NCI-H2171 treated with DMSO at 0.1 percent for 48 hours (cell line): ENCODE measurements around the gene RHAG.
"Not testable (repeated sequence)": the region's sequence is repeated elsewhere in the genome, so short reads cannot be mapped to it uniquely, and the experiment has no call there.

ENCODE experiments used
- DNase-seq: peaks from one replicate; lab custom pipeline; 2025; lab: John Stamatoyannopoulos, UW

Gene RHAG

GRCh38 chr6:49636713-49637349 lies at the start of gene RHAG:
RHAG (minus strand) TSS chr6:49636839; CDS start chr6:49636812, 27 bp downstream.
- DNase-seq: no peak

- no peak for DNase-seq
Observed at GRCh38 chr6:49676671-49677281, 40.1 kb upstream of the RHAG start.

DNA sequence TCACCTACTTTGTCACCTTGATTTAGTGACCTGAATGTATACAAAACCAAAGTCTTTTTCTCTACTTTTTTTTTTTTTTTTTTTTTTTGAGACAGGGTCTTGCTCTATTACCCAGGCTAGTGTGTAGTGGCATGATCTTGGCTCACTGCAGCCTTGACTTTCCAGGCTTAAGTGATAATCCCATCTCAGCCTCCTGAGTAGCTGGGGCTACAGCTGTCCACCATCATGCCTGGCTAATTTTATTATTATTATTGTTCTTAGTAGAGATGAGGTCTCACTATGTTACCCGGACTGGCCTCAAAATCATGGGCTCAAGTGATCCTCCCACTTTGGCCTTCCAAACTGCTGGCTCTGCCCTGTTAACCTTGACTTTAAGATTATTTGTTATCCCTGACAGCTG lies 39.2 kb upstream of the RHAG start:
- no peak for DNase-seq

GRCh38 chr6:49668083-49668511 lies 31.5 kb upstream of the RHAG start:
- DNase-seq: no peak

DNA sequence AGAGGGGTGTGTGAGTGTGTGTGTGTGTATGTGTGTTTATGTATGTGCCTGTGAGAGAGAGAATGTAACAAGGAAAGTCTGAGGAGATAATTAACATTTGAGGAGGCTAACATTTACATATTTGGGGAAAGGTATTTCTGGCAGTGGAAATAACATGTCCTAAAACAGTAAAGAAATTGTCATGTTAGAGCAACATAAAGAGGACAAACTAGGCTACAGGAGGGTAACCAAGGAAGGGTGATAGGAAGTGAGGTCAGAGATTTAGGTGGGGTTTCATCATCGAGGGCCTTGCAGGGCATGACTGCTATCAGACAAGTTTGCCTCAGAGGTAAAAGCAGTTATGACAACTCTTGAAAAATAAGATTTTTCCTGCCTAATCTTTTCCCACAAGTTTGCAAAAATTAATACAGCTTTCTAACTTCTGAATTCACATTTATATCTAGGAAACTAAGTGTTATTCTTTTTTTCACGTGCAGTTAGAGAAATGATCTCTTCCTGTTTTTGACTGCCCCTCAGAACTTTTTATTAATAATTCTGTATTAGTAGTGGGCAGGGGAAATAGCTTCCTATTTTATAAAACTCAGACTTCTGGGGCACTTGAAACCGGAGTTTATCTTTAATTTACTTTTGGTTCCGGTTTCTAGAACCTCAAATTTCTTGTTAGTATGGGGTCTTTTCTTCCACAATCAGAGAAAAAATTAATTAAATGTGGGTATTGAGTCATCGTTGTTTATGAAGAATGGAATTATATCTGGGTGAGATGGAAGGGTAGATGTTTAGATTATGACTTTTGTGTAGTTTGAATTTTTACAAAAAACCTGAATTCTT lies 30.5 kb upstream of the RHAG start:
- no peak for DNase-seq

- DNase-seq: no peak
Observed at GRCh38 chr6:49666480-49666879, 29.8 kb upstream of the RHAG start.

DNA sequence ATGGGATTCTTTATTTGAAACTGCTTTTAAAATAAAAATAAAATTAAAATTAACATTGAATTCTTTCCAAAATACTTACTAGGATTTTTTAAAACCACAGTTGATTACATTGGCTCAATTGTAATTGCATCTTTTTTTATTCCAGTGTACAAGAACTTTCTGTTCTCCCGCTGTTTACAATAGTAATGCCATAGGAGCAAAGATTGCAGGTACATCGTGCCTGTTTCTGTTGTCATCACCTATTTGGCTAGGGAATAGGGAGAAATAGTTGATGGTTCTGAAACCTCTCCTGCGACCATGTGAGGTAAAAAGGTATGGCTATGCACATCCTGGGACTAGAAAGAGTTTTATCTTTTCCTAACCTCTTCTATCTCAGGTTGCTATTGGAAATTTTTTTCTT lies 28.2 kb upstream of the RHAG start:
- no peak for DNase-seq

GRCh38 chr6:49664054-49664453 lies 27.4 kb upstream of the RHAG start:
- DNase-seq: not testable (repeated sequence)

DNA sequence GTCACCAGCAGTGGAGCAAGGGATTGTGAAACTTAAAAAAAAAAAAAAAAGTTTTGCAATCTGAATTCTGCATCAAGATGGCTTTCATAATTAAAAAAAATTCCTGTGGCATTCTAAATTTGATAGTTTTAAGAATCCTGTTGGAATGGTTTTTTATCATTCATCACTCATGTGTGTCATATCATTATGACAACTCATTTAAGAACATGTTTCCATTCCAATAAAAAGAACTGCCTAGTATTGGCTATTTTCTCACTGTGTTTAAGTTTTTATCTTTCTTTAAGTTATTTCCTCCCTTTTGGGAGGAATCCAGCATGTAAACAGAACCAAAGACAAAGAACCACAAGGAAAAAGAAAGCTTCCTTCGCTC lies 26.2 kb upstream of the RHAG start:
- no peak for DNase-seq

- DNase-seq: no peak
Observed at GRCh38 chr6:49662231-49662891, 25.7 kb upstream of the RHAG start.

- no peak for DNase-seq
Observed at GRCh38 chr6:49653942-49654341, 17.3 kb upstream of the RHAG start.

DNA sequence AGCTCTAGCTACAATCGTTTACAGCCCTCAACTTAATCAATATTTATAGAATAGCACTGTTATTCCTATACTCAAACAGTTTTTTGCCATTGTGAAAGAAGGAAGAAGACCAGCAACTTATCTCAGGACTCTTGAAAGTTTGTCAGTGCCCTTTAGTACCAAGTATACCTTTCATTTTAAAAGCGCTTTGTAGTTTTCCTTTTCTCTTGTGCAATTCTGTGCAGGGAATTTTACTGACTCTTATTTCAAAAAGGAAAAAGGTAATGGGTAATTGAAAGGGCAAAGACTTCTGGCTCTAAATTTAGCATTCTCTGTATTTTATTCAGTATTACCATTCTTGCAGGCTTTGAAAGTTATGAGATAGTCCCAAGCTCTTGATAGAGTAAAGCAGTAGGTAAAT lies 16.8 kb upstream of the RHAG start:
- no peak for DNase-seq

DNA sequence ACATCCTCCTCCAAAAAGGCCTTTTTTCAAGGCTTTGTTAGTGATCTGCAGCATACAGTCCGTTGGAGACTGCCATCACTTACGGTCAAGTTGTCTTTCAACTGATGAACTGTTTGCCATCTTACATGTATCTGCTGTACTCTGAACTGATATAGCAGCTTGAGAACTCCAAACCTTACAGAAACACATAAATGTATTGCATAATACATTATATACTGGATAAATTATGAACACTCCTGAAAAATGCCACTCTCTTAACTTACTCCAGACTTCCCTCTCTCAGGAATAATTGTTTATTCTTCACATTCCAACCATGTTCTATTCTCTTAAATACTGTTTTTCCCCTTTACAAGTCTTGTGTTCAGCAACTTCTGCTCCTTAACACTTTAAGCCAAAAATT lies 14.6 kb upstream of the RHAG start:
- DNase-seq: no peak

DNA sequence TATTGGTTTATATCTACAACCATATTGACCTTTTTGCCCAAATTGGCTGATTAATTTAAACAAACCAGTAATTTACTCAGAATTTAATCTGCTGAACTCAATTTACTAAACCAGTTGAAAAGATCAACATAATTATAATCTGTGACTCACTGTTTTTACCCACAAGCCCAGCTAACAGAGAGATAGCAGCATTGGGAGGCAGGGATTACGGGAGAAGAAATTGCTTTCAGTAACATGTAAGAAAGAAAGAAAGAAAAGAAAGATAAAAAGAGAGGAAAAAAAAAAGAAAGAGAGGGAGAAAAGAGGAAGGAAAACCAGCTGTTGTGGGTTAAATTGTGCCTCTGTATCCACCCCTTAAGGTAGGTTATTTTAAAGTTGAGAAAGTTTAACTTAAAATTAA lies 13.3 kb upstream of the RHAG start:
- no peak for DNase-seq

DNA sequence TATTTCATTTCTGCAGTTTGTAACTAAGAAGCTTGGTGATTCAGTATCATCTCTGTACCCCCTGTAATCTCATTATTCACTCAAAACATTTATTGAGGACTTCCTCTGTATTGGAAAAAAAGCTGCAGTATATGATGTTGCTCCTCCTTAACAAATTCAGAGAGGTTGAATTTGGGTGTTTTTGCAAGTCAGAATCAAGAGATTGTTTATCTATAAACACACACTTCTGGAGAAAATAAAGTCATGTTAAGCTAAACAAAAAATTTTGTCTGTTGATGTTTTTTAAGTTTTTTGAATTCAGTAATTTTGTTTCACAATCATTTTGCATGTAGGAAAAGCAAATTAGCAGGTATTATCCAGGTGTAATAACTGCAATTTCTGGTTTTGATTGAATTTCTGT lies 11.4 kb upstream of the RHAG start:
- no peak for DNase-seq

- no peak for DNase-seq
Observed at GRCh38 chr6:49647476-49647875, 10.8 kb upstream of the RHAG start.

GRCh38 chr6:49646942-49647341 lies 10.3 kb upstream of the RHAG start:
- no peak for DNase-seq

GRCh38 chr6:49646130-49646824 lies 9.6 kb upstream of the RHAG start:
- DNase-seq: no peak

- no peak for DNase-seq
Observed at GRCh38 chr6:49645139-49645538, 8.5 kb upstream of the RHAG start.

- DNase-seq: no peak
Observed at GRCh38 chr6:49639177-49639817, 2.7 kb upstream of the RHAG start.

GRCh38 chr6:49637350-49637731 lies 702 bp upstream of the RHAG start:
- DNase-seq: no peak
